Renal cortical epithelial cell (primary cell): ENCODE data around the gene SLC45A1. TPM values are rescaled to one million over a fixed set of nuclear protein-coding genes. Genes with fewer than 3 reads are reported as not detected.
"Not testable (repeated sequence)": the region's sequence is repeated elsewhere in the genome, so short reads cannot be mapped to it uniquely, and the experiment has no call there.

ENCODE experiments used
- DNase-seq: peaks from one replicate; pipeline ENCODE4 v3.0.0-alpha.2; 2011; ENCODE audit warnings: low read depth
- total RNA-seq: library from RNA; depleted of rRNA; stranded (reverse); fragments of >200 nt; gene quantifications from 2 replicates; pipeline ENCODE4 v1.2.3, GENCODE V29; 2014

Gene SLC45A1
- total RNA-seq = 0.52 and 2.0 TPM in 2 replicates

- DNase-seq = no peak
Observed at GRCh38 chr1:8317647-8318381, at the start of gene SLC45A1. Gene SLC45A1, plus strand, starts transcription at chr1:8318114. Its CDS starts 6,216 bp downstream, at chr1:8324330.

- no peak for DNase-seq
Observed at GRCh38 chr1:8273036-8273435, 44.9 kb upstream of the SLC45A1 start.

- DNase-seq = no peak
Observed at GRCh38 chr1:8274352-8274751, 43.6 kb upstream of the SLC45A1 start.

GRCh38 chr1:8276173-8276914 is 41.6 kb upstream of the SLC45A1 start:
- DNase-seq = no peak

- no peak for DNase-seq
Observed at GRCh38 chr1:8276932-8277331, 41.0 kb upstream of the SLC45A1 start.

- DNase-seq = not testable (repeated sequence)
Observed at GRCh38 chr1:8278677-8279076, 39.2 kb upstream of the SLC45A1 start.

- no peak for DNase-seq
Observed at GRCh38 chr1:8281843-8282509, 35.9 kb upstream of the SLC45A1 start.

GRCh38 chr1:8283058-8283884 is 34.6 kb upstream of the SLC45A1 start:
- DNase-seq = no peak

- no peak for DNase-seq
Observed at GRCh38 chr1:8284127-8284526, 33.8 kb upstream of the SLC45A1 start.

GRCh38 chr1:8285103-8285502 is 32.8 kb upstream of the SLC45A1 start:
- DNase-seq = no peak

- DNase-seq = no peak
Observed at GRCh38 chr1:8285965-8286364, 31.9 kb upstream of the SLC45A1 start.

GRCh38 chr1:8293118-8293517 is 24.8 kb upstream of the SLC45A1 start:
- no peak for DNase-seq

GRCh38 chr1:8293641-8294169 is 24.2 kb upstream of the SLC45A1 start:
- no peak for DNase-seq

GRCh38 chr1:8294170-8294697 is 23.7 kb upstream of the SLC45A1 start:
- no peak for DNase-seq

- no peak for DNase-seq
Observed at GRCh38 chr1:8297245-8297644, 20.7 kb upstream of the SLC45A1 start.

GRCh38 chr1:8299963-8300362 is 18.0 kb upstream of the SLC45A1 start:
- no peak for DNase-seq

GRCh38 chr1:8302081-8302956 is 15.6 kb upstream of the SLC45A1 start:
- DNase-seq = peak; percentile 22

GRCh38 chr1:8303141-8303540 is 14.8 kb upstream of the SLC45A1 start:
- peak; percentile 9 for DNase-seq

GRCh38 chr1:8303876-8304275 is 14.0 kb upstream of the SLC45A1 start:
- DNase-seq = no peak

- DNase-seq = no peak
Observed at GRCh38 chr1:8307628-8308027, 10.3 kb upstream of the SLC45A1 start.
